H1 (cell line): ENCODE results near the gene SERPINA6.
A peak's percentile ranks its signal among the peaks of the same experiment; 100 is the strongest.

Source experiments
- EP300 ChIP-seq, 2 experiments: IDR thresholded peaks; 1 replicate in 1 of 2; 2 replicates in 1 of 2; pipeline ENCODE4 v1.6.1; 2011 to 2012; ENCODE audit warnings: low read depth in 2 of 2, low read length in 2 of 2, mild to moderate bottlenecking in 2 of 2, borderline replicate concordance in 1 of 2, inconsistent platforms in 1 of 2, moderate library complexity in 1 of 2
- FOSL1 ChIP-seq: IDR thresholded peaks from 2 replicates; pipeline ENCODE4 v1.6.1; 2011; ENCODE audit warnings: mild to moderate bottlenecking, low read depth, low read length, moderate library complexity; ENCODE audit not compliant: insufficient read depth
- TF ChIP-seq, protein P1 (sequence below), 3 experiments: IDR thresholded peaks; 1 replicate in 2 of 3; 2 replicates in 1 of 3; pipeline versions ENCODE4 v1.5.1 to v1.6.1; 2011; ENCODE audit warnings: low read length in 3 of 3, mild to moderate bottlenecking in 3 of 3, inconsistent platforms in 2 of 3, low read depth in 1 of 3, moderate library complexity in 1 of 3; ENCODE audit not compliant: insufficient read depth in 1 of 3; ENCODE audit errors: control extremely low read depth in 1 of 3

DNA sequence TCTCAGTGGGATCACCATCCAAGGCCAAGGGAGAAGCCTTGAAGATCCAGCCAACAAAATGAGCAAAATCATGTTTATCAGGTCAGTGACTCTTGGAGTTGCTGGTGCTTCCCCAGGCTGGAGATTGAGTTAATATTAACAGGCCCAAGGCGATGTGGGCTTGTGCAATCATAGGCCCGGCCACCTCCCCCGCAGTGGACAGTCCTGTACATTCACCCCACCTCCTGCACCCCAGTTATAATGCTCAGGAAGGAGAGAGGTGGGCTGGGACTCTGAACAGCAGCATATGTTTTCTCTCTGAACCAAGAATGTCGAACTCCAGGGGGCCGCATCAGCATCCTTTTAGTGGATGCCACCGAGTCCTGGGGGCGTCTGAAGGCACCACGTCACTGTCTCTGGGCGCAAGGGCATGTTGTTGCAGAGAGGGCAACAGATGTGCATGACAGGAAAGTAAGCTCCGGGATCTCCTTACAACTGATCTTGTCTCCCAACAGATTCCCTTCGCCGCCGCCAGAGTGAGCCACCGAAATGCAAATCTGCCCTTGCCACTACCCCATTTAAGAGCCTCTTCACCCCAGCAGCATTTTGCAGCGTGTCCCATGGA lies 32.2 kb upstream of the SERPINA6 start:
- TF ChIP-seq EP300 (IDR thresholded peaks at IDR 0.05; ENCODE audit: borderline replicate concordance in 1 of 2, low read depth in 2 of 2, low read length in 2 of 2) (no peak), FOSL1 (no peak)
- TF ChIP-seq, protein P1, sequence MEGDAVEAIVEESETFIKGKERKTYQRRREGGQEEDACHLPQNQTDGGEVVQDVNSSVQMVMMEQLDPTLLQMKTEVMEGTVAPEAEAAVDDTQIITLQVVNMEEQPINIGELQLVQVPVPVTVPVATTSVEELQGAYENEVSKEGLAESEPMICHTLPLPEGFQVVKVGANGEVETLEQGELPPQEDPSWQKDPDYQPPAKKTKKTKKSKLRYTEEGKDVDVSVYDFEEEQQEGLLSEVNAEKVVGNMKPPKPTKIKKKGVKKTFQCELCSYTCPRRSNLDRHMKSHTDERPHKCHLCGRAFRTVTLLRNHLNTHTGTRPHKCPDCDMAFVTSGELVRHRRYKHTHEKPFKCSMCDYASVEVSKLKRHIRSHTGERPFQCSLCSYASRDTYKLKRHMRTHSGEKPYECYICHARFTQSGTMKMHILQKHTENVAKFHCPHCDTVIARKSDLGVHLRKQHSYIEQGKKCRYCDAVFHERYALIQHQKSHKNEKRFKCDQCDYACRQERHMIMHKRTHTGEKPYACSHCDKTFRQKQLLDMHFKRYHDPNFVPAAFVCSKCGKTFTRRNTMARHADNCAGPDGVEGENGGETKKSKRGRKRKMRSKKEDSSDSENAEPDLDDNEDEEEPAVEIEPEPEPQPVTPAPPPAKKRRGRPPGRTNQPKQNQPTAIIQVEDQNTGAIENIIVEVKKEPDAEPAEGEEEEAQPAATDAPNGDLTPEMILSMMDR (IDR thresholded peaks at IDR 0.05; ENCODE audit: control extremely low read depth in 1 of 3, insufficient read depth in 1 of 3, low read depth in 1 of 3, low read length in 3 of 3) = peak; percentile 74 to 82 (median 75)
